HepG2 (cell line): Measurements from ENCODE around the gene ALKBH5. TPM values are rescaled to one million over a fixed set of nuclear protein-coding genes. Genes with fewer than 3 reads are reported as not detected.

Experiments used
- ATAC-seq: fragments of 200-7000 bp; cut with Tn5 transposase; 3 replicates; pipeline ENCODE4 v1.9.1; 2020; ENCODE audit warnings: mild to moderate bottlenecking, moderate library complexity
- BruUV-seq: library from RNA; stranded (reverse); fragments of 400-500 nt; replicated peaks from 2 replicates; lab custom pipeline; 2021; lab: Mats Ljungman, UMichigan
- CTCF ChIA-PET: fragments of 300-600 bp; formaldehyde crosslinking; extraction: SDS; loops from one replicate; lab custom pipeline; 2021; ENCODE audit warnings: low total read pairs, inconsistent platforms, low intra/inter-chr PET ratio; lab: Yijun Ruan, JAX
- POLR2A ChIA-PET: fragments of 350-600 bp; sonication (Branson Sonifier 250); formaldehyde crosslinking; loops from one replicate; lab custom pipeline; 2020; ENCODE audit warnings: antibody characterized with exemption, inconsistent platforms; lab: Yijun Ruan, JAX
- DNase-seq: peaks from one replicate; pipeline ENCODE4 v3.0.0-alpha.2; 2015; ENCODE audit warnings: low spot score
- FAIRE-seq: peaks from 3 replicates; lab custom pipeline; 2011; peaks lifted over from hg19 to GRCh38; lab: Jason Lieb, UNC
- H2AFZ ChIP-seq: one replicate; pipeline ENCODE4 v1.6.1; 2011; ENCODE audit warnings: low read length, inconsistent platforms
- H3K27ac ChIP-seq: fragments of 300-600 bp; 3 replicates; pipeline ENCODE4 v1.8.0; 2011; ENCODE audit warnings: mixed run types, mild to moderate bottlenecking, mixed read lengths, low read length, inconsistent platforms; ENCODE audit not compliant: insufficient read depth; ENCODE audit errors: extremely low read length
- H3K27me3 ChIP-seq, 2 experiments: fragments of 200-600 bp in 1 of 2; 2 replicates in 1 of 2; 3 replicates in 1 of 2; pipeline versions ENCODE4 v1.6.0 to v1.8.0; 2011; ENCODE audit warnings: low read length in 2 of 2, mild to moderate bottlenecking in 2 of 2, moderate library complexity in 2 of 2, inconsistent platforms in 1 of 2; ENCODE audit not compliant: insufficient read depth in 2 of 2, control insufficient read depth in 1 of 2
- H3K36me3 ChIP-seq, 2 experiments: fragments of 200-600 bp in 1 of 2; replicated peaks in 1 of 2; 2 replicates in 1 of 2; 3 replicates in 1 of 2; pipeline versions ENCODE4 v1.5.1 to v1.8.0; 2011; ENCODE audit warnings: low read length in 2 of 2, inconsistent platforms in 1 of 2; ENCODE audit not compliant: insufficient read depth in 2 of 2, control insufficient read depth in 1 of 2
- H3K4me1 ChIP-seq: 2 replicates; pipeline ENCODE4 v1.5.1; 2012; ENCODE audit warnings: low read length, inconsistent platforms; ENCODE audit not compliant: insufficient read depth
- H3K4me2 ChIP-seq: 2 replicates; pipeline ENCODE4 v1.6.0; 2011; ENCODE audit warnings: low read depth, low read length, inconsistent platforms
- H3K4me3 ChIP-seq, 3 experiments: fragments of 200-600 bp in 1 of 3; sonication (generic), shearing (Covaris generic) in 1 of 3; replicated peaks in 1 of 3; 2 replicates each; pipeline ENCODE4 v1.5.1; 2011 to 2016; ENCODE audit warnings: low read length in 3 of 3, inconsistent platforms in 2 of 3, low read depth in 2 of 3, mild to moderate bottlenecking in 2 of 3, control low read depth in 1 of 3, mixed read lengths in 1 of 3; ENCODE audit not compliant: insufficient read depth in 1 of 3
- H3K79me2 ChIP-seq: one replicate; pipeline ENCODE4 v1.6.1; 2011; ENCODE audit warnings: low read length, inconsistent platforms; ENCODE audit not compliant: insufficient read depth
- H3K9ac ChIP-seq: 2 replicates; pipeline ENCODE4 v1.6.0; 2011; ENCODE audit warnings: mild to moderate bottlenecking, low read depth, low read length, inconsistent platforms; ENCODE audit not compliant: insufficient read depth
- H3K9me3 ChIP-seq: 2 replicates; pipeline ENCODE4 v1.5.1; 2012; ENCODE audit warnings: mild to moderate bottlenecking, low read length
- H4K20me1 ChIP-seq: 2 replicates; pipeline ENCODE4 v1.6.0; 2011; ENCODE audit warnings: inconsistent platforms, mild to moderate bottlenecking, low read length, moderate library complexity; ENCODE audit not compliant: insufficient read depth
- GTF2F1 ChIP-seq: fragments of 150-350 bp; IDR thresholded peaks from 2 replicates; pipeline ENCODE4 v1.6.1; 2014; ENCODE audit warnings: low read length
- HOXA9 ChIP-seq: sonication (generic); formaldehyde crosslinking; IDR thresholded peaks from 2 replicates; pipeline ENCODE4 v1.8.1; 2022; ENCODE audit warnings: missing genetic modification reagents, mild to moderate bottlenecking, moderate library complexity, borderline replicate concordance
- NRL ChIP-seq: sonication (generic); formaldehyde crosslinking; IDR thresholded peaks from 2 replicates; pipeline ENCODE4 v1.5.0; 2020; ENCODE audit warnings: missing genetic modification reagents, mild to moderate bottlenecking, moderate library complexity, borderline replicate concordance
- PHF20 ChIP-seq: sonication (generic); formaldehyde crosslinking; IDR thresholded peaks from 2 replicates; pipeline ENCODE4 v1.5.0; 2020; ENCODE audit warnings: mild to moderate bottlenecking, missing genetic modification reagents
- RCOR2 ChIP-seq: IDR thresholded peaks from 2 replicates; pipeline ENCODE4 v1.6.1; 2016; ENCODE audit warnings: missing biosample characterization, missing genetic modification reagents
- STAG1 ChIP-seq: sonication (generic); formaldehyde crosslinking; IDR thresholded peaks from 2 replicates; pipeline ENCODE4 v1.4.0; 2020; ENCODE audit warnings: missing genetic modification reagents
- TP53 ChIP-seq: sonication (generic); formaldehyde crosslinking; conservative IDR thresholded peaks from 2 replicates; pipeline ENCODE4 v1.4.0; 2020; ENCODE audit warnings: missing genetic modification reagents
- ZBTB1 ChIP-seq: sonication (generic); formaldehyde crosslinking; IDR thresholded peaks from 2 replicates; pipeline ENCODE4 v1.4.0; 2020; ENCODE audit warnings: missing genetic modification reagents, borderline replicate concordance
- ZNF224 ChIP-seq: sonication (generic); formaldehyde crosslinking; IDR thresholded peaks from 2 replicates; pipeline ENCODE4 v1.5.0; 2020; ENCODE audit warnings: mild to moderate bottlenecking, missing genetic modification reagents
- ZNF552 ChIP-seq: sonication (generic); formaldehyde crosslinking; IDR thresholded peaks from 2 replicates; pipeline ENCODE4 v1.9.0; 2022; ENCODE audit warnings: missing genetic modification reagents, mild to moderate bottlenecking, borderline replicate concordance
- ZNF674 ChIP-seq: sonication (generic); formaldehyde crosslinking; IDR thresholded peaks from 2 replicates; pipeline ENCODE4 v1.5.0; 2020; ENCODE audit warnings: low read depth, mild to moderate bottlenecking, missing genetic modification reagents
- WGBS: methylation state at CpG from one replicate; pipeline ENCODE4 v1.1.6; 2017; ENCODE audit warnings: low lambda C conversion rate; 5-methylcytosine and 5-hydroxymethylcytosine counted together
- in situ Hi-C: cut with HindIII; loops from 2 replicates; pipeline ENCODE4 v1.10.0; 2017; ENCODE audit warnings: low pct_unique_long_range_greater_than_20kb; ENCODE audit not compliant: extremely low pct_ligation_motif_present
- intact Hi-C: fragments of 100-400 bp; cut with micrococcal nuclease; formaldehyde crosslinking; loops from one replicate; pipeline ENCODE4 v1.10.0; 2022; ENCODE audit not compliant: unreplicated experiment
- polyA plus RNA-seq, 8 experiments: library from polyadenylated mRNA; depleted of rRNA in 3 of 8; stranded (reverse) in 7 of 8; unstranded in 1 of 8; fragments of >200 nt; fragmentation: Illumina TruSeq in 4 of 8; extraction: Trizol in 4 of 8; gene quantifications; 2 replicates each; pipeline versions ENCODE4 v1.2.1 to v1.2.3, GENCODE V29; 2011 to 2016; ENCODE audit warnings: low read depth in 4 of 8, missing spikeins in 1 of 8, mixed read lengths in 1 of 8; ENCODE audit not compliant: insufficient read depth in 1 of 8
- total RNA-seq, 5 experiments: library from RNA; depleted of rRNA; stranded (reverse); fragments of >200 nt; fragmentation: Illumina TruSeq; extraction: Trizol; gene quantifications; 2 replicates each; pipeline ENCODE4 v1.2.3, GENCODE V29; 2016; ENCODE audit warnings: low read depth in 1 of 5
- TF ChIP-seq, protein P1 (sequence below): sonication (generic); formaldehyde crosslinking; IDR thresholded peaks from 2 replicates; pipeline ENCODE4 v1.5.0; 2020; ENCODE audit warnings: mild to moderate bottlenecking, missing genetic modification reagents, moderate library complexity
- TF ChIP-seq, protein P2 (sequence below): sonication (generic); formaldehyde crosslinking; IDR thresholded peaks from 2 replicates; pipeline ENCODE4 v1.8.1; 2023; ENCODE audit warnings: missing genetic modification reagents, inconsistent platforms, borderline replicate concordance
- TF ChIP-seq, protein P3 (sequence below): sonication (generic); formaldehyde crosslinking; IDR thresholded peaks from 2 replicates; pipeline ENCODE4 v1.9.0; 2021; ENCODE audit warnings: mild to moderate bottlenecking, missing genetic modification reagents
- TF ChIP-seq, protein P4 (sequence below): sonication (generic); formaldehyde crosslinking; IDR thresholded peaks from 2 replicates; pipeline ENCODE4 v1.8.0; 2022; ENCODE audit warnings: missing genetic modification reagents, mild to moderate bottlenecking, borderline replicate concordance

ALKBH5 gene
- total and polyA plus RNA-seq, 2 of the 13 experiments (the other 11 are each of a cell fraction or from before 2014, with no cell fraction given): 68.9 to 76.9 TPM

DNA sequence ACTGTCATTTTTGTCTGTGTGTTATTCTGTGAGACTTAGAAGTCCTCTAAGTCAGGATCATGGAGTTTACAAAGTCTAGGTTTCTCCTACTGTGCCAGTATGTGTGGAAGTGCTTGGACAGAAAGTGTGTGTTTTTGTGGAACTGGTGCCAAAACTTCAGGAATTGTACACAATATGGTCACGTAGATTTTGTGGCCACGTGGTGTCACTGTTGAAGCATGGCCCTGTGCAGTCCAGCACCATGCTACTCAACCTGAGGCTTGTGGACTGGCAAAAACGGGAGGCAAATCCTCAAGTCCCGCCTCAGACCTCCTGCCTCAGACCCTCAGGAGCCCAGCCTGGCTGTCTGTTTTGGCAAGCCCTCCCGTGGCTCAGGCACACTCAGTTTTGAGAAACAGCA lies 16.7 kb upstream of the ALKBH5 start:
- POLR2A ChIA-PET: no interaction called here
- ATAC-seq: peak; percentile 42; the same call in 2 of the 3 replicates
- TF ChIP-seq ZNF552: no peak
- no peak for TF ChIP-seq HOXA9 (CRISPR knock-in tag)
- TF ChIP-seq STAG1: peak; percentile 47
- TF ChIP-seq TP53: no peak
- TF ChIP-seq, protein P1, sequence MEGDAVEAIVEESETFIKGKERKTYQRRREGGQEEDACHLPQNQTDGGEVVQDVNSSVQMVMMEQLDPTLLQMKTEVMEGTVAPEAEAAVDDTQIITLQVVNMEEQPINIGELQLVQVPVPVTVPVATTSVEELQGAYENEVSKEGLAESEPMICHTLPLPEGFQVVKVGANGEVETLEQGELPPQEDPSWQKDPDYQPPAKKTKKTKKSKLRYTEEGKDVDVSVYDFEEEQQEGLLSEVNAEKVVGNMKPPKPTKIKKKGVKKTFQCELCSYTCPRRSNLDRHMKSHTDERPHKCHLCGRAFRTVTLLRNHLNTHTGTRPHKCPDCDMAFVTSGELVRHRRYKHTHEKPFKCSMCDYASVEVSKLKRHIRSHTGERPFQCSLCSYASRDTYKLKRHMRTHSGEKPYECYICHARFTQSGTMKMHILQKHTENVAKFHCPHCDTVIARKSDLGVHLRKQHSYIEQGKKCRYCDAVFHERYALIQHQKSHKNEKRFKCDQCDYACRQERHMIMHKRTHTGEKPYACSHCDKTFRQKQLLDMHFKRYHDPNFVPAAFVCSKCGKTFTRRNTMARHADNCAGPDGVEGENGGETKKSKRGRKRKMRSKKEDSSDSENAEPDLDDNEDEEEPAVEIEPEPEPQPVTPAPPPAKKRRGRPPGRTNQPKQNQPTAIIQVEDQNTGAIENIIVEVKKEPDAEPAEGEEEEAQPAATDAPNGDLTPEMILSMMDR (CRISPR knock-in tag): peak; percentile 63
- TF ChIP-seq, protein P2, sequence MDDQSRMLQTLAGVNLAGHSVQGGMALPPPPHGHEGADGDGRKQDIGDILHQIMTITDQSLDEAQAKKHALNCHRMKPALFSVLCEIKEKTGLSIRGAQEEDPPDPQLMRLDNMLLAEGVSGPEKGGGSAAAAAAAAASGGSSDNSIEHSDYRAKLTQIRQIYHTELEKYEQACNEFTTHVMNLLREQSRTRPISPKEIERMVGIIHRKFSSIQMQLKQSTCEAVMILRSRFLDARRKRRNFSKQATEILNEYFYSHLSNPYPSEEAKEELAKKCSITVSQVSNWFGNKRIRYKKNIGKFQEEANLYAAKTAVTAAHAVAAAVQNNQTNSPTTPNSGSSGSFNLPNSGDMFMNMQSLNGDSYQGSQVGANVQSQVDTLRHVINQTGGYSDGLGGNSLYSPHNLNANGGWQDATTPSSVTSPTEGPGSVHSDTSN (CRISPR knock-in tag): no peak
- TF ChIP-seq ZNF674 (CRISPR knock-in tag): no peak
- no peak for TF ChIP-seq RCOR2 (CRISPR knock-in tag)
- TF ChIP-seq, protein P3, sequence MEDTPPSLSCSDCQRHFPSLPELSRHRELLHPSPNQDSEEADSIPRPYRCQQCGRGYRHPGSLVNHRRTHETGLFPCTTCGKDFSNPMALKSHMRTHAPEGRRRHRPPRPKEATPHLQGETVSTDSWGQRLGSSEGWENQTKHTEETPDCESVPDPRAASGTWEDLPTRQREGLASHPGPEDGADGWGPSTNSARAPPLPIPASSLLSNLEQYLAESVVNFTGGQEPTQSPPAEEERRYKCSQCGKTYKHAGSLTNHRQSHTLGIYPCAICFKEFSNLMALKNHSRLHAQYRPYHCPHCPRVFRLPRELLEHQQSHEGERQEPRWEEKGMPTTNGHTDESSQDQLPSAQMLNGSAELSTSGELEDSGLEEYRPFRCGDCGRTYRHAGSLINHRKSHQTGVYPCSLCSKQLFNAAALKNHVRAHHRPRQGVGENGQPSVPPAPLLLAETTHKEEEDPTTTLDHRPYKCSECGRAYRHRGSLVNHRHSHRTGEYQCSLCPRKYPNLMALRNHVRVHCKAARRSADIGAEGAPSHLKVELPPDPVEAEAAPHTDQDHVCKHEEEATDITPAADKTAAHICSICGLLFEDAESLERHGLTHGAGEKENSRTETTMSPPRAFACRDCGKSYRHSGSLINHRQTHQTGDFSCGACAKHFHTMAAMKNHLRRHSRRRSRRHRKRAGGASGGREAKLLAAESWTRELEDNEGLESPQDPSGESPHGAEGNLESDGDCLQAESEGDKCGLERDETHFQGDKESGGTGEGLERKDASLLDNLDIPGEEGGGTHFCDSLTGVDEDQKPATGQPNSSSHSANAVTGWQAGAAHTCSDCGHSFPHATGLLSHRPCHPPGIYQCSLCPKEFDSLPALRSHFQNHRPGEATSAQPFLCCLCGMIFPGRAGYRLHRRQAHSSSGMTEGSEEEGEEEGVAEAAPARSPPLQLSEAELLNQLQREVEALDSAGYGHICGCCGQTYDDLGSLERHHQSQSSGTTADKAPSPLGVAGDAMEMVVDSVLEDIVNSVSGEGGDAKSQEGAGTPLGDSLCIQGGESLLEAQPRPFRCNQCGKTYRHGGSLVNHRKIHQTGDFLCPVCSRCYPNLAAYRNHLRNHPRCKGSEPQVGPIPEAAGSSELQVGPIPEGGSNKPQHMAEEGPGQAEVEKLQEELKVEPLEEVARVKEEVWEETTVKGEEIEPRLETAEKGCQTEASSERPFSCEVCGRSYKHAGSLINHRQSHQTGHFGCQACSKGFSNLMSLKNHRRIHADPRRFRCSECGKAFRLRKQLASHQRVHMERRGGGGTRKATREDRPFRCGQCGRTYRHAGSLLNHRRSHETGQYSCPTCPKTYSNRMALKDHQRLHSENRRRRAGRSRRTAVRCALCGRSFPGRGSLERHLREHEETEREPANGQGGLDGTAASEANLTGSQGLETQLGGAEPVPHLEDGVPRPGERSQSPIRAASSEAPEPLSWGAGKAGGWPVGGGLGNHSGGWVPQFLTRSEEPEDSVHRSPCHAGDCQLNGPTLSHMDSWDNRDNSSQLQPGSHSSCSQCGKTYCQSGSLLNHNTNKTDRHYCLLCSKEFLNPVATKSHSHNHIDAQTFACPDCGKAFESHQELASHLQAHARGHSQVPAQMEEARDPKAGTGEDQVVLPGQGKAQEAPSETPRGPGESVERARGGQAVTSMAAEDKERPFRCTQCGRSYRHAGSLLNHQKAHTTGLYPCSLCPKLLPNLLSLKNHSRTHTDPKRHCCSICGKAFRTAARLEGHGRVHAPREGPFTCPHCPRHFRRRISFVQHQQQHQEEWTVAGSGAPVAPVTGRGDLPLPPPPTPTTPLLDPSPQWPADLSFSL: peak; percentile 76
- TF ChIP-seq GTF2F1: no peak
- TF ChIP-seq, protein P4, sequence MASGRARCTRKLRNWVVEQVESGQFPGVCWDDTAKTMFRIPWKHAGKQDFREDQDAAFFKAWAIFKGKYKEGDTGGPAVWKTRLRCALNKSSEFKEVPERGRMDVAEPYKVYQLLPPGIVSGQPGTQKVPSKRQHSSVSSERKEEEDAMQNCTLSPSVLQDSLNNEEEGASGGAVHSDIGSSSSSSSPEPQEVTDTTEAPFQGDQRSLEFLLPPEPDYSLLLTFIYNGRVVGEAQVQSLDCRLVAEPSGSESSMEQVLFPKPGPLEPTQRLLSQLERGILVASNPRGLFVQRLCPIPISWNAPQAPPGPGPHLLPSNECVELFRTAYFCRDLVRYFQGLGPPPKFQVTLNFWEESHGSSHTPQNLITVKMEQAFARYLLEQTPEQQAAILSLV (CRISPR knock-in tag): no peak
- TF ChIP-seq NRL (CRISPR knock-in tag): no peak
- no peak for TF ChIP-seq ZNF224 (CRISPR knock-in tag)
- no peak for TF ChIP-seq PHF20 (CRISPR knock-in tag)
- no peak for TF ChIP-seq ZBTB1

More for the DNA sequence above, 16.7 kb upstream of the ALKBH5 start:
- no peaks in the 10 kb centered on the region for H3K79me2 ChIP-seq
- FAIRE-seq: no peak
- no peak overlapping the region for H3K4me3 ChIP-seq
- no peak for DNase-seq
- H3K36me3 ChIP-seq: no peaks in the 10 kb centered on the region
- no peak overlapping the region for H2AFZ ChIP-seq
- CTCF ChIA-PET: no interaction called here
- WGBS: 20% methylated on average over 1 of the region's 5 CpGs
- no peak overlapping the region for H3K9ac ChIP-seq
- peaks cover 9% of the 10 kb centered on the region for H3K9me3 ChIP-seq
- H4K20me1 ChIP-seq: no peaks in the 10 kb centered on the region
- H3K27ac ChIP-seq: no peak overlapping the region
- peaks cover 24% of the 10 kb centered on the region for H3K4me1 ChIP-seq
- in situ Hi-C loops: no loop called here
- intact Hi-C loops: no loop called here
- no TSS peak for BruUV-seq
- peaks cover 0 to 3% of the 10 kb centered on the region in 2 experiments; a peak in 1 of 5 replicates for H3K27me3 ChIP-seq
- H3K4me2 ChIP-seq: no peak overlapping the region
